GM19193 (cell line): ENCODE data around the gene HSF2BP.

Source experiments
- POLR2A ChIP-seq: IDR thresholded peaks from 4 replicates; pipeline ENCODE4 v1.6.1; 2011; ENCODE audit not compliant: insufficient read depth, insufficient read length; ENCODE audit errors: extremely low read depth

Gene HSF2BP

DNA sequence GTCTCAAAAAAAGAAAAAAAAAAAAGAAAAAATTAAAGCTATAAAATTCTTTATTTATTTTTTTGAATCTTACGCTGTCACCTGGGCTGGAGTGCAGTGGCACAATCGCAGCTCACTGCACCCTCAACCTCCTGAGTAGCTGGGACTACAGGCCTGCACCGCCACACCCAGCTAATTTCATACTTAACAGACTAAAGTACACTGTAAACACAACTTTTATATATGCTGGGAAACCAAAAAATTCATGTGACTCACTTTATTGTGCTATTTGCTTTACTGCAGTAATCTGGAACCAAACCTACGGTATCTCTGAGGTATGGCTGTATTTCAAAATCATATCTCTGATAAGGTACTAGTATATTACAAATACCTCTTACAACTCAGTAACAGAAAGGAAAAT, 40.3 kb downstream of the HSF2BP start:
- no peak for TF ChIP-seq POLR2A

DNA sequence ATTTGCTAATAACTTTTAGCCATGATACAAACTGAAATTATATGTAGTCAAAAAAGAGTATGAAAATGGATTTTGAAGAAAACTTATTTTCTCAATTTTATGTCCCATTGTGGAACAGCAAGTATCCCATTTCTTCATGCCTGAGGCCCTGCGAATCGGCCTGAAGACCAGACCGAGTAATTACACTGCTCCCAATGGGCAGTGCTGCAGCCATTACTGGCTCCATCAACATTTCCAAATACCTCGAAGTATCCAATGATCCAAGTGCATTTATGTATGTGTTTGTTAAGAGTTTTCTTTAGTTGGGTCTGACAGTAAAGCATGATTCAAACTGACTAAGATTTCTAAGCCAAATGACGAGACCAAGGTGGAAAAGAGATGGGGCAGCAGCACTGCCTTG, 44.4 kb downstream of the HSF2BP start:
- TF ChIP-seq POLR2A: no peak

DNA sequence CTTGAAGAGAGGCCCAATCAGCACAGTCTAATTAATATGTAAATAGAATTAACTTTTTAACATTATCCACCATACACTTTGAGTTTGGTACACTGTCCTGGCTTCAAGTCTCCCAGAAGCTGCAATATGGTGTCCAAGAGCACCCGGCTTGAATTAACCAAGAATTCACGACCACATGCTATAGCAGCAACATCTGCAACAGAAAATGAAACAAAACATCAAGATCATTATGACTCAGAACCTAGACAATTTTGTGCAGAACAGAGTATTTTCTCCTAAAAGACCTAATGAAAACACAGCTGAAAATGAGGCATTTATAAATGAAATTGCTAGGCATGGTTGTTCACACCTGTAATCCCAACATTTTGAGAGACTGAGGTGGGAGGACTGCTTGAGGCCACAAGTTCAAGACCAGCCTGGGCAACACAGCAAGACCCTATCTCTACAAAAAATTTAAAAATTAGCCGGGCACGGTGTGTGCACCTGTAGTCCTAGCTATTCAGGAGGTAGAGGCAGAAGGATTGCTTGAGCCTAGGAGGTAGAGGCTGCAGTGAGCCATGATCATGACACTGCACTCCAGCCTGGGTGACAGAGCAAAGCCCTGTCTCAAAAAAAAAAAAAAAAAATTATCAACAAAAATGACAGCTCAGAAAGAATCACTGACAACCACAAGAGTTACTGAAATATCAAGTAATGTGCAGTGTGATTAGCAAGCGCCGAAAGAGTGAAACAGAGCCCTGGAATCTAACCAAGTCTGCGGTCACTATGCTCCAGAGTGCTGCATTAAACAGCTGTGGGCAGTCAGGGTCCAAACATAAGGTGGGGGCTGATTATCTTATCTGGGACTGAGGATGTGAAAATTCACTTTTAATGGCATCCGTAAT, 45.3 kb downstream of the HSF2BP start:
- TF ChIP-seq POLR2A: no peak

DNA sequence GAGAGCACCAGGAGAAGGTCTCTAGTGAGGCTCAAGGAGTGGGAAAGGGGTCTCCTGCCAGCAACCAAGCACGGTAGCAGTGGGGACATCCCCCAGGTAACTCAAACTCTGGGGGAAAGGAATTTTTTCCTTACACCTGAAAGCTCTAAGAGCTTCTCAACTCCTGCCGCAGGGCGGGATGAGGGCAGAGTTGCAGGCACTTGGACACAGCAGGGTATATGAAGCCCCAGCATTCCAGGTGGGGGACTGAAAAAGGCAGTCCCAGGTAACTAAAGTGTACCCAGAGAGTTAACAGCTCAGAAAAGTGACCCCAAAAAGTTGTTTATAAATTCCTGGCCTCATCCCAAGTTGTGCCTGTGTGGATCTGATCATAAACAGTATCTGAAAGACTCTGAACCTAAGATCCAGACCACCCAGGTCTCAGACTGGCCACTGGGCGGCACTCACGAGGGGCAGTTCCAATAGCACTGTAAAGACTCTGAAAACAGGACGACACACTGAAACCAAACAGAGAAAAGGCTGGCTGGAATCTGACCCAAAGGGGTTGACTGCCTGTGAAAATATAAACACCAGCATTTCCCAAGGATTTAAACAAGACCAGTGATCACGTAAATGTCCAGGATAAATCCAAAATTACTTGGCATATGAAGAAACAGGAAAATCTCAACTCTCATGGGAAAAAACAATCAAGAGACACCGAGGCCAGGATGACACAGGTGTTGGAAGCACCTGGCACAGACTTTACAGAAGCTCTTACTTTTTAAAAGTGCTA, 47.5 kb downstream of the HSF2BP start:
- no peak for TF ChIP-seq POLR2A

DNA sequence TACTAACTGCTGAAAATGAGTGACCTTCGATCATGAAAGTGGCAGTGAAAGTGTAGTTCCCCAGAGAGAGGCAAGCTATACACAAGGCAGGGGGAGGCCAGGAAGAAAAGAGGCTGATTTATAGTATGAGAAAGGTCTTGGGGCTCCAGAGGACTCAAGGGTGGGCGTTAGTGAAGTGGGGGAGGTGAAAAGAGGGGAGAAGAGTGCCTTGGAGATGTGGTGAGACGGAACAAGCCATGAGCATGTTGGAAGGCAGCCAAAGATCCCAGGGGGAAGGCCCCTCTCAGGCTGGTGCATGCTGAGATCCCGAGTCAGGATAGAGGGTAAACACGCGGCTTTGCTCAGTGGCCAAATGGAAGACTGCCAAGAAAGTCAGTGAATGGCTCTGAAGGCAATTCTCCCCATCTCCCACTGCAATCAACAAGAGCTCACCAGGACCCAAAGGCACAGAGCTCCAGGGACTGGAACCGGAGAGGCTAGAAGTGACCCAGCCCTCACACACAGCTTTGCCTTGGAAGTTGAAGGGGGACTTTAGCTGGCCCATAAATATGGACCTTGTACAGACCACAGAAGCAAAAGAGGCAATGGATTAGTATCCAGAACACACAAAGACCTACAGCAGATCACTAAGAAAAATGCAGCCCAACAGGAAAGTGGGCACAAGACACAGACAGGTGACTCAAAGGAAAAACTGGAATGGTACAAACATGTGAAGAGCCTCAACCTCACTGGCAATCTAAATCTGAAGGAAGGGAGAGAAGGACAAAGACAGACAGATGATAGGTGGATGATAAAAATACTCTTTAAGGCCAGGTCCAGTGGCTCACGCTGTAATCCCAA, 49.6 kb downstream of the HSF2BP start:
- TF ChIP-seq POLR2A: no peak

DNA sequence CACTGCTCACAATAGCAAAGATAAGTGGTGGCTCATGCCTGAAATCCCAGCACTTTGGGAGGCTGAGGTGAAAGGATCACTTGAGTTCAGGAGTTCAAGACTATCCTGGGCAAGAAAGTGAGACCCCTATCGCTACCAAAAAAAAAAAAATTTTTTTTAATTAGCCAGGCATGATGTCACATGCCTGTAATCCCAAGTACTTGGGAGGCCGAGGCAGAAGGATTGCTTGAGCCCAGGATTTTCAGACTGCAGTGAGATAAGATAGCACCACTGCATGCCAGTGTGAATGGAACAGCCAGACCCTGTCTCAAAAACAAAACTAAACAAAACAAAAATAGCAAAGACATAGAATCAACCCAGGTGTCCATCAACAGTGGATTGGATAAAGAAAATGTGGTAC, 50.6 kb downstream of the HSF2BP start:
- TF ChIP-seq POLR2A: no peak

DNA sequence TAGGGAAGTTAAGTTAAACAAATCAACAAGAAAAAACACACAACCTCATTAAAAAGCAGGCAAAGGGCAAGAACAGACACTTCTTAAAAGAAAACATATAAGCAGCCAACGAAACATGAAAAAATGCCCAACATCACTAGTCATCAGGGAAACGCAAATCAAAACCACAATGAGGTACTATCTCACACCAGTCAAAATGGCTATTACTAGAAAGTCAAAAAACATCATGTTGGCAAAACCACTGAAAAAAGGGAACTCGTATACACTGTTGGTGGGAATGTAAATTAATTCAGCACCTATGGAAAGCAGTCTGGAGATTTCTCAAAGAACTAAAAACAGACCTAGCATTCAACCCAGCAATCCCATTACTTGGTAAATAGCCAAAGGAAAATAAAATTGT, 51.1 kb downstream of the HSF2BP start:
- TF ChIP-seq POLR2A: no peak

DNA sequence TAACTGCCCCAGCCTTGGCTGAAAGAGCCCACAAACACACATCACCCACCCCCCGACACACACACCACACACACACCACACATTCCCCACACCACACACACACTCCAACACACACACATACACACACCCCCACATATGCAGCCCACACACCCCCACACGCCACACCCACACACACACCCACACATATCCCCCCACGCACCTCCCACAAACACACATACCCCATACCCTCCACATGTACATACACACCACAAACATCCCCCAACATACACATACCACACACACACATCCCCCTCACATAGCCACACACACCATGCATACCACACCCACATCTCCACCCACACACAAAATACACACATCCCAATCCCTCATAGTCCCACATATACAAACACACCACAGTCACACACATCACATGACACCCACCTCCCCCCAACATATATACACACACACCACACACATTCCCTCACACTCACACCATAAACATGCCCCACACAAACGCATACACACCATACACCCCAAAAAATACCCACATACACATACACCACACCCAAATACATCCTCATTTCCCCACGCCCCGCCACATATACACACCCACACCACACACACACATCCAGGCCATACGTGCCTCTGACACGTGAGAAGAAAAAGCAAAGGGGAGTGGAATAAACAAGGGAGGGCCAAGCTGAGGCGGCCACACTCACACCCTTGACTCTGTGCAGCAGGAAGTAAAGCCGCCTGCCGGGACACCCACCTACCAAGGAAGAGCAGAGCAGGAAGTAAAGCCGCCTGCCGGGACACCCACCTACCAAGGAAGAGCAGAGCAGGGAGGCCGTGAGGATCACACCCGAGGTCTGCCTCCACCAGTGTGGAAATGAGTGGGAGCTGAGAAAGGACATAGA, 53.7 kb downstream of the HSF2BP start:
- TF ChIP-seq POLR2A: no peak

DNA sequence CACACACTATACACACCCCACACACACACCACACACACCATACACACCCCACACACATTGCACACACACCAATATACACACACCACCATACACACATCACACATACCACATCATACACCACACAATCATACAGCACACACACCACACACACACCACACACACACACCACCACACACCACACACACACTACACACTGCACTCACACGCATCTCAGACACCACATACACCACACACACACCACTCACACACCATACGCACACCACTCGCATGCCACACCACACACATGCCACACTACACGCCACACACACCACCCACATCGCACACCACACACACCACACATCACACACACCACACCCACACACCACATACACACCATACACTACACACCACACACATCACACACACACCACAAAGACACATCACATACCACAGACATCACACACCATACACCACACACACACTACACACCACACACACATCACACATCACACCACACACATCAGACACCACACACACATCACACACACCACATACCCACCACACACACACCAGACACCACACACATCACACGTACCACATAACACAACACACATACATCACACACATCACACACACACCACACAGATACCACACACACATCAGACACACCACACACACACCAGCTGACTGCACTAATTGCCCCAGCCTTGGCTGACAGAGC, 54.6 kb downstream of the HSF2BP start:
- TF ChIP-seq POLR2A: no peak

DNA sequence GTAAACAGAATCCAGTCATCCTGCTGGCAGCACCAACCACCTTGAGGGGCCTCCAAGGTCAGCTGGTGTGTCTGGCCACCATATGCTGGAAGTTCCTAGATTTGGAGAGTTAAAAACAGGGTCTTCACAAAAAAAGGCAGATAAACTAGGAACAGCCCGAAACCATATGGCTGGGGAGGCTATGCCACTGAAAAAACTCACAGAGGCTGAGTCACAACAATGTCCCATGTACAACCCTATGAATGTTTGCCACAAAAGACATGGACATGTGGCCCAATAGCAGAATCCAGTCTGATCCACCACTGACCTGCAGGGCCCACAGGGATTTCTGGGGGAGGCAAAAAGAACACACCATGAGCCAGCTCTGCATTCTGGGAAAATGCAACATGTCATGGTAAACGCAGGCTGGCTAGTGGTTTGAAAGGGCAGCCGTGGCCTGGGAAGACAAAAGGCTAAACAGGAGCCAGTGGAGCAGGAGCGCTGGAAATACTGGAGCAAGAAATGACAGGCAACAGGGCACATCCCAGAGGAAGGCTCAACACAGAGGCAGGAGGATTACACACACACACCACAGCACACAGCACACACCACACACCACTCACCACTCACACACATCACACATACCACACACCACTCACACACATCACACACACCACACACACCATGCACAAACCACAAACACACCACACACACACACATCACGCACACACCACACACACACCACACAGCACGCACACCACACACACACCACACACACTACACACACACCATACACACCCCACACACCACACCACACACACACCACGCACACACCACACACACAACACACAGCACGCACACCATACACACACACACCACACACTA, 55.4 kb downstream of the HSF2BP start:
- TF ChIP-seq POLR2A: no peak

DNA sequence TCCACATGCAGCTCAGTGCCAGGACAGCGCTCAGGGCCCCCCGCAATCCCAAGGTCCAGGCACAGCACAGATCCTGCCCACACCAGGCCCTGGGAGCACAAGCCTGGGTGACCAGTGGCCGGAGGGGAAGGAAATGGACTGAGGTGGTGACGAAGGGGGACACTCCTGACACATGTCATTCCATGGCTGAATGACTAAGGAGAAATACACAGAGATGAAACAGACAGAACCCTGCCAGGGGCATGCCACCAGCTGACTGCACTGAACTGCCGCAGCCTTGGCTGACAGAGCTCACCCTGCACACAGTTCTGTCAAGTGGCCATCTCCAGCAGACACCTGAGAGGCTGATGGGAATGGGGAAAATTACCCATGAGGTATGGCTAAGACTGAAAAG, 56.1 kb downstream of the HSF2BP start:
- TF ChIP-seq POLR2A: no peak
